Esophagus mucosa (tissue), 1 donor: ENCODE measurements around the gene RGS6. TPM values are rescaled to one million over a fixed set of nuclear protein-coding genes. Genes with fewer than 3 reads are reported as not detected.
A peak's percentile ranks its signal among the peaks of the same experiment; 100 is the strongest.

Experiments used
- ATAC-seq: fragments of 200-7000 bp; cut with Tn5 transposase; one replicate; pipeline ENCODE4 v1.9.1; 2020
- total RNA-seq: library from RNA; stranded (reverse); gene quantifications from one replicate; pipeline ENCODE4 v1.2.4, GENCODE V29; 2023
- donor health status: DM: yes; HTN: yes; CAD: no.

Gene RGS6
- total RNA-seq, 1 donor from 2014 or later: 0.52 TPM

GRCh38 chr14:72017290-72017689 lies 85.1 kb downstream of the RGS6 start:
- ATAC-seq: no peak

- ATAC-seq: peak; percentile 56
Observed at GRCh38 chr14:72023128-72024042, 91.2 kb downstream of the RGS6 start.

- peak; percentile 84 for ATAC-seq
Observed at GRCh38 chr14:72024043-72024407, 91.8 kb downstream of the RGS6 start.

GRCh38 chr14:72024504-72024903 lies 92.3 kb downstream of the RGS6 start:
- no peak for ATAC-seq

- no peak for ATAC-seq
Observed at GRCh38 chr14:72026536-72026935, 94.3 kb downstream of the RGS6 start.

GRCh38 chr14:72027061-72027460 lies 94.8 kb downstream of the RGS6 start:
- ATAC-seq: no peak

GRCh38 chr14:72033365-72033764 lies 101.1 kb downstream of the RGS6 start:
- ATAC-seq: no peak

GRCh38 chr14:72040528-72040927 lies 108.3 kb downstream of the RGS6 start:
- no peak for ATAC-seq

- ATAC-seq: no peak
Observed at GRCh38 chr14:72045271-72045670, 113.0 kb downstream of the RGS6 start.

GRCh38 chr14:72045885-72046284 lies 113.7 kb downstream of the RGS6 start:
- no peak for ATAC-seq

- no peak for ATAC-seq
Observed at GRCh38 chr14:72049462-72049861, 117.2 kb downstream of the RGS6 start.

- no peak for ATAC-seq
Observed at GRCh38 chr14:72052356-72052755, 120.1 kb downstream of the RGS6 start.

GRCh38 chr14:72053651-72054050 lies 121.4 kb downstream of the RGS6 start:
- ATAC-seq: no peak

- ATAC-seq: no peak
Observed at GRCh38 chr14:72054911-72055310, 122.7 kb downstream of the RGS6 start.

GRCh38 chr14:72057701-72058285 lies 125.6 kb downstream of the RGS6 start:
- no peak for ATAC-seq

GRCh38 chr14:72060460-72060859 lies 128.2 kb downstream of the RGS6 start:
- ATAC-seq: no peak

- no peak for ATAC-seq
Observed at GRCh38 chr14:72060917-72061316, 128.7 kb downstream of the RGS6 start.

- no peak for ATAC-seq
Observed at GRCh38 chr14:72061718-72062117, 129.5 kb downstream of the RGS6 start.

- ATAC-seq: no peak
Observed at GRCh38 chr14:72063761-72064282, 131.6 kb downstream of the RGS6 start.

GRCh38 chr14:72064501-72064900 lies 132.3 kb downstream of the RGS6 start:
- no peak for ATAC-seq

GRCh38 chr14:72070458-72070857 lies 138.2 kb downstream of the RGS6 start:
- ATAC-seq: no peak

- ATAC-seq: no peak
Observed at GRCh38 chr14:72075649-72076334, 143.6 kb downstream of the RGS6 start.

GRCh38 chr14:72081137-72081536 lies 148.9 kb downstream of the RGS6 start:
- ATAC-seq: no peak
